Activated T-helper 17 cell treated with anti-CD3 and anti-CD28 coated beads, Interleukin-2, amount 50 U/mL, for 72 hours (primary cell): ENCODE data around the gene C6orf132. TPM values are rescaled to one million over a fixed set of nuclear protein-coding genes. Genes with fewer than 3 reads are reported as not detected.

Experiments used
- ATAC-seq: fragments of 150-1000 bp; cut with Tn5 transposase; replicated peaks from 2 replicates; pipeline ENCODE4 v1.10.0; 2021; ENCODE audit warnings: mild to moderate bottlenecking, moderate library complexity
- H3K27ac Mint-ChIP-seq: one replicate; pipeline ENCODE4 v1.8.0; 2022; ENCODE audit warnings: mixed read lengths
- H3K27me3 Mint-ChIP-seq: one replicate; pipeline ENCODE4 v1.8.0; 2022; ENCODE audit warnings: mixed read lengths
- H3K36me3 Mint-ChIP-seq: one replicate; pipeline ENCODE4 v1.8.0; 2022; ENCODE audit warnings: low read depth, mild to moderate bottlenecking, mixed read lengths
- H3K4me1 Mint-ChIP-seq: one replicate; pipeline ENCODE4 v1.8.0; 2022; ENCODE audit warnings: mixed read lengths
- H3K4me3 Mint-ChIP-seq: one replicate; pipeline ENCODE4 v1.8.0; 2022; ENCODE audit warnings: mild to moderate bottlenecking, mixed read lengths
- H3K9me3 Mint-ChIP-seq: one replicate; pipeline ENCODE4 v1.8.0; 2022; ENCODE audit warnings: mixed read lengths
- total RNA-seq, 2 donors: library from RNA; stranded (reverse); gene quantifications; one replicate each; pipeline ENCODE4 v1.2.3, GENCODE V29; 2022

C6orf132 gene, protein sequence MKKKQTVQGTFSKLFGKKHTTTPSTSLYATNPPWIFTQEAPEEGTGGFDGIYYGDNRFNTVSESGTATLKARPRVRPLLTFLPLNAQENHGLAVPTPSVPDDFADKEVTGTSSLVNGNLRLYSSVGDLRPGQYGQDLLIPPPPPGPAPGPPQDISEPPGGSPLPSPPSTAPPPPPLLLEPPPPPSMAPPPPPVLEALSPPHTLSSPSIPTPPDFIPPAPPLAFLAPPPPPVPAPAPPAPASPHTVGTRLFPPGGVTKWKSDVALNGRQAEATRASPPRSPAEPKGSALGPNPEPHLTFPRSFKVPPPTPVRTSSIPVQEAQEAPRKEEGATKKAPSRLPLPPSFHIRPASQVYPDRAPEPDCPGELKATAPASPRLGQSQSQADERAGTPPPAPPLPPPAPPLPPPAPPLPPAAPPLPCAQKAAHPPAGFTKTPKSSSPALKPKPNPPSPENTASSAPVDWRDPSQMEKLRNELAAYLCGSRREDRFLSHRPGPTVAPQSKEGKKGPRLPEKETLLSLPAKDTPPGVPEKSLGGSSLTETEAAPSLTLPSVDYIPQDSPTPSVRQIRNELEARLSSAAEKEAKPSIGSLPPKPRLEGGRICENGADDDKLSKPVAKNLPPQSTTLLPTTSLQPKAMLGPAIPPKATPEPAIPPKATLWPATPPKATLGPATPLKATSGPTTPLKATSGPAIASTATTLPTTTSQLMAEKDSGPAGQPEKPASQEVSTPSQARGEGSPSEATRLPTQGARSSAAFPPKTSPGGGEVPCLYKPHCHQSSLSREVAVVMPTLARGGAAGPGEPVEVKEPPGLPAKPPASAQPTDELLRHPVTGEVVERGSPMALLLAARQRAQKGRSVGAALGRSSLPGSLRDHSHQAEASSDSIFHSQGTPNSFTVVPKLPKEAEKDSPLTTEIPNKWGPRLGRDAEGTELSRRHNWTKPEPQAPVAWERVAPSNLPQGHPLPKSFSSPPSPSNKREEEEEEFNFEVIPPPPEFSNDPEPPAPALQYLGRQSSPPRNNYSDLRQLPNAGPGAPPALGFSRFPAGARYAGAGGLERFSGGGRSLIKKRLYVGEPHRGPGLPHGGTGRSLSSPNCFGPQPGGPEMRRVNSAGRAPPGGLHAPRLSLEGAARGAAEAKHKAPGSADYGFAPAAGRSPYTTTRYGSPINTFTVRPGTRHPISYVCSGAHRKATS
- under 1 TPM; 0.22 to 0.29 TPM for total RNA-seq

DNA sequence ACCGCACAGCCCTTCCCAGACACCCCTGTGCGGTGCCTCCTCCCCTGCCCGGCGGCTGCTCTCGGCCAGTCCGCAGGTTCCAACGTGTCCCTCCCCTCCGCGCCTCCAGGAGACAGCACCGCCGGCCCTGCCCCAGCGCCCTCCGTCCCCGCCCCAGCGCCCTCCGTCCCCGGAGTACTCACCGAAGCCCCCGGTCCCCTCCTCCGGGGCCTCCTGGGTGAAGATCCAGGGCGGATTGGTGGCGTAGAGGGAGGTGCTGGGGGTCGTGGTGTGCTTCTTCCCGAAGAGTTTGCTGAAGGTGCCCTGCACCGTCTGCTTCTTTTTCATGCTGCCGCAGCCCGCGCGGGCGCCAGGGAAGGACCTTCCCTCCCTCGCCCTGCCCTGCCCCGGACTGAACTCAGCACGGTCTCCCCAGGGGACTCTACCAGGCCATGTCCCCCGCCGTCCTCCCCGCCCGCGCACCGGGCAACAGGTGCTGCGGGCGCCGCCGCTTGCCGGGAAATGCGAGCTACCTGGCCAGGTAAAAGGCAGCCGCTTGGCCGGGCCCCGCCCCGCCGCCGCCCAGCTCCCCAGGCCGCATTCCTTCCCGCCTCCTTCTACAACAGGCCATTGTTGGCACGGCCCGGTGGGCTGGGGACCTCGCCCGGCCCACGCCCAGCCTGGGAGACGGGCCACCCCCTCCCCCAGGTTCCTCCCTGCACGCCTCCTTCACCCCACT, at the start of gene C6orf132:
Gene C6orf132 (minus strand): TSS at position 503 of the 718 bp plus-strand sequence. CDS start 176 bp downstream, at position 327.
- ATAC-seq: no peak
- peak within 1 kb of the TSS; percentile 24 for H3K4me3 Mint-ChIP-seq
- H3K27ac Mint-ChIP-seq: no peak within 1 kb of the TSS
- H3K36me3 Mint-ChIP-seq: no peaks in the 10 kb centered on the region
- peaks cover 4% of the 10 kb centered on the region for H3K4me1 Mint-ChIP-seq
- H3K27me3 Mint-ChIP-seq: peaks cover 20% of the 10 kb centered on the region
- no peaks in the 10 kb centered on the region for H3K9me3 Mint-ChIP-seq

DNA sequence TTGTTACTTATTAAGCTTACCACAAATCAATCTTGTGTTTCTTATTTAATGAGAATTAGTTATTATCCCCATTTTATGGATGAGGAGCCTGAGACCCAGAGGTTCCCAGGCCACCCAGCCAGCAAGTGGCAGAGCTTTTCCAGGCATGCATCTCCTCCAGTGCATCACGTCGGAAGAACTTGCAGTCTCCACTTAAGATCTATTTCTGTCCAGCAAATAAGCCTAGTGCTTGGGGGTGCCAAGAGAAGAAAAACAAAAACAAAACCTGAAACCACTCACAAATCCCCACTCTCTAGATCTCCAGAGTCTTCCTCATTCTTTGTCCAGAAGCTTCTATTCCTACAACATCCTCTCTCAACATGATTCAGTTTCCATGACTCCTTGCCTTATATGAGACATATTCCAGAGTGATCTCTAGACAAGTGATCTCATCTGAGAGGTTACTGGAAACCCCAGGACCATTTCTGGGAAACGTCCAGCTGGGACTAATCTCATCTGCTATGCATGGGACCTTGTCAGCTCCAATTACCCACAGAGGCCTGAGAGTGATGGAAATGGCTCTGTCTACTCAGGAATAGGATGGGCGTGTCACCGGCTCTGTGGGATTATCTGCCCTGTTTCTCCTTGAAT, 48.2 kb upstream of the C6orf132 start:
- Mint-ChIP-seq H3K4me3 (no peak overlapping the region), H3K27ac (no peak overlapping the region), H3K4me1 (no peaks in the 10 kb centered on the region), H3K9me3 (no peaks in the 10 kb centered on the region), H3K27me3 (no peaks in the 10 kb centered on the region), H3K36me3 (no peaks in the 10 kb centered on the region)
- peak; percentile 7 for ATAC-seq

DNA sequence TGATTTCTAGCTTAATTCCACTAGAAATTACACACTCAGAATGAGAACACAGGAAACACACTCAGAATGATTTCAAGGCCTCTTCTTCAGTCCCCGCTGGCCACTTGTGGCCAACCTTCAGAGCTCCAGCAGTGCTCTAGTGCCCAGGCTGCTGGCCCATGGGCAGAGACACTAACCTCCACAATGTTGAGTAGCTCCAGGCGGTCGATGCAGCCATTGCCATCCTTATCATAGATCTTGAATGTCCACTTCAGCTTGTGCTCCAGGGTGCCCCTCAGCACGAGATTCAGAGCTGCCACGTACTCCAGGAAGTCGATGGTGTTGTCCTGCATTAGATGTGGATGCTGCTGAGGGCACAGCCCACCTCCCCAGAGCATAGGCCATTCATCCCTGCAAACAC, 46.0 kb upstream of the C6orf132 start:
- H3K9me3 Mint-ChIP-seq: no peaks in the 10 kb centered on the region
- no peaks in the 10 kb centered on the region for H3K36me3 Mint-ChIP-seq
- no peak overlapping the region for H3K27ac Mint-ChIP-seq
- ATAC-seq: no peak
- no peak overlapping the region for H3K4me3 Mint-ChIP-seq
- no peaks in the 10 kb centered on the region for H3K4me1 Mint-ChIP-seq
- no peaks in the 10 kb centered on the region for H3K27me3 Mint-ChIP-seq

DNA sequence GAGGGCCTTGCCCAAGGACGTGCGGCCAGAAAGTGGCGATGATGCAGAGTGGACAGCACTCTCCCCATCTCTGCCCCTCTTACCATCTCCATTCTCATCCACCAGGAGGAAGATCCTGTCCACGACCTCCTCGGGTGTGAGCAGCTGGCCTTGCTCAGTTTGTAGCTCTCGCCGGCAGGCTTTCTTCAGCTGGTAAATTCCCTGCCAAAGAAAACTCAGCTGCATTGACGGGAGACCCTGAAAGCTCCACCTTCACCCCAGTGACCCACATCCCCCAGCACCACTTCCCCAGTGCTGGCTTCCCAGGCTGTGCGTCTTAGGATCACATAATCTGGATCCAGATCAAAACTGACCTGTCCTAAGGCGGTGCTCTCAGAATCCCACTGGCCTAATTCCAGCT, 43.2 kb upstream of the C6orf132 start:
- ATAC-seq: no peak
- Mint-ChIP-seq H3K27me3 (no peaks in the 10 kb centered on the region), H3K9me3 (no peaks in the 10 kb centered on the region), H3K4me3 (no peak overlapping the region), H3K4me1 (no peaks in the 10 kb centered on the region), H3K27ac (no peak overlapping the region), H3K36me3 (no peaks in the 10 kb centered on the region)

DNA sequence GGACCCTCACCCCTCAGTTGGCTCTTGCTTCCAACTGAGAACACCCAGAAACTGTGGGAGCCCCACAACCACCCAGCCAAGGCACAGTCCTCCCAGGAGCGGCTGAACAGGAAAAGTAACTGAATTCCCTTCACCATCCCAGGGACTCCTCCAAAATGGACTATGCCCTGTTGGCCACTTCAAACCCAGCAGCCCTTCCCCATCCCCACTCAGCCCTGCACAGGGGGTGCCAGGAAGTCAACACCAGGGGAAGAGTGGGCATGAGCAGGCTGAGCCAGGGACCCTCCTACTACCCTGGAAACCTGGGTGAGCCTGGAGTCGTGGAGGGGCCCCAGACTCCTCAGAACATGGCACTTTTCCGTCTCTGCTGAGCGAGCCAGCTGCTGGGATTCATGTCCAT, 42.1 kb upstream of the C6orf132 start:
- Mint-ChIP-seq H3K4me1 (peaks cover 5% of the 10 kb centered on the region), H3K27me3 (peaks cover 5% of the 10 kb centered on the region), H3K36me3 (no peaks in the 10 kb centered on the region), H3K4me3 (no peak overlapping the region), H3K9me3 (no peaks in the 10 kb centered on the region), H3K27ac (no peak overlapping the region)
- ATAC-seq: no peak

DNA sequence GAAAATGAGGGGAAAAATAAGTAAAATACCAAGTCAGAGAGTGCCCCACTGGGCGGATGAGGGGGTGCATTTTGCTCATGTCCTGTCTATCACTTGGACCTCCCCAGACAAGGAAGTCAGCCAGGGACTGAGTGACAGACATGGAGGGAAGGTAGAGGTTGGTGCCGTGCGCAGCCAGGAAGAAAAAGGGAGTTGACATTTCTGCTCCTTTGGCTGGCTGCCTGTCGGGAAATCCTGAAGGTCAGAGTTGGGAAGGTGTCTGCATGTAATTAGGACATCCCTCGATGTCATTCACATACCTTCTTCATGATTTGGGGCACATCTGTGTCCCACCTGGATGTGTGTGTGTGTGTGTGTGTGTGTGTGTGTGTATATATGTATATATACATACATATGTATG, 39.7 kb upstream of the C6orf132 start:
- H3K4me3 Mint-ChIP-seq: no peak overlapping the region

DNA sequence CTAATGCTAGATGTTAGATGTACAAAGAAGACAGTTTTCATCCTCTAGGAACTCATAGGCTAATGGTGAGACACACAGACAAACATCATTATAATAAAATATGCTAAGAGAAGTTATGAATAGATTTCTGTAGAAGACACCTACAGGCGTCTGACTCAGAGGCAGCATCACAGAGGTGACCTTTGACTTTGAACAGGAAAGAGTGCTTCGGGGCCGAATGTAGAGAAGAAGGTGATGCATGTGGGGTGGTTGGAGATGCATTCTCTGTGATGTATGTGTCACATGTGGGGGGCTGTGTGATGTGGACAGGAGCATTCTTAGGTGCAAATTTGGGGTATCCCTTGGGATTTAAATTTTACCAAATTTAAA, 37.5 kb upstream of the C6orf132 start:
- H3K4me1 Mint-ChIP-seq: peaks cover 5% of the 10 kb centered on the region
- peak; percentile 78 for ATAC-seq
- no peak overlapping the region for H3K4me3 Mint-ChIP-seq
- H3K9me3 Mint-ChIP-seq: no peaks in the 10 kb centered on the region
- H3K36me3 Mint-ChIP-seq: no peaks in the 10 kb centered on the region
- H3K27ac Mint-ChIP-seq: no peak overlapping the region
- peaks cover 5% of the 10 kb centered on the region for H3K27me3 Mint-ChIP-seq

More for the DNA sequence above, 39.7 kb upstream of the C6orf132 start:
- no peak for ATAC-seq
- peaks cover 5% of the 10 kb centered on the region for H3K4me1 Mint-ChIP-seq
- no peaks in the 10 kb centered on the region for H3K36me3 Mint-ChIP-seq
- H3K27ac Mint-ChIP-seq: no peak overlapping the region
- H3K27me3 Mint-ChIP-seq: peaks cover 5% of the 10 kb centered on the region
- H3K9me3 Mint-ChIP-seq: no peaks in the 10 kb centered on the region

DNA sequence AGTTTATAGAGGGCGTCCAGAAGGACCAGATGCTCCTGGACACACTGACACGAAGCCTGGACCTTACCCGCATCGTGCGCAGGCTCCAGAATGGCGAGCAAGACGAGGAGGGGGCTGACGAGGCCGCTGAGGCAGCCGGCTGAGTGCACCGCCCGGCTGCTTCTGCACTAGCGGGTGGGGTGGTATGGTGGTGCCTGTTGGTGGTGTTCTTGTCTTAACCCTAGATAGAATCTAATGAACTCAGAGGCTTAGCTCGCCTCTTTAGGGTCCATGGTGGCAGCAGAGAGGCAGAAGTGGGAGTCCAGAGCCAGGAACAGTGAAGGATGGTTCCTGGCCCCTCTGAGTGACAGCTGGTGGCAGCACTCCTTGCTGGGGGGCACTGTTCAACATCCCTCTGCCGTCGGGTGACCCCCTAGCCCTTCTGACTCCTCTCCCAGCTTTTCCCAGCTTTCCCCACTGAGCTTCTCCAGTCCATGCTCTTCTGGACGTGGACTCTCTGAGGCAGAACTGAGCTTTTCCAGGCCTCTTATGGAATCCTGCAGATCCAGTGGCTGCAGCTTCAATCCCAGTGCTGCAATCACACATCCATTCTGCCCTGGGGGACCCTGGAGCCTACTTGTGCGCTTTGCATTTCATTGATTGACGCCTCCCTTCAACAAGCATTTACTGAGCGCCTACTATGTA, 37.0 kb upstream of the C6orf132 start:
- H3K27me3 Mint-ChIP-seq: peaks cover 5% of the 10 kb centered on the region
- peaks cover 5% of the 10 kb centered on the region for H3K4me1 Mint-ChIP-seq
- no peak overlapping the region for H3K4me3 Mint-ChIP-seq
- no peaks in the 10 kb centered on the region for H3K36me3 Mint-ChIP-seq
- H3K27ac Mint-ChIP-seq: no peak overlapping the region
- H3K9me3 Mint-ChIP-seq: no peaks in the 10 kb centered on the region
- ATAC-seq: no peak

DNA sequence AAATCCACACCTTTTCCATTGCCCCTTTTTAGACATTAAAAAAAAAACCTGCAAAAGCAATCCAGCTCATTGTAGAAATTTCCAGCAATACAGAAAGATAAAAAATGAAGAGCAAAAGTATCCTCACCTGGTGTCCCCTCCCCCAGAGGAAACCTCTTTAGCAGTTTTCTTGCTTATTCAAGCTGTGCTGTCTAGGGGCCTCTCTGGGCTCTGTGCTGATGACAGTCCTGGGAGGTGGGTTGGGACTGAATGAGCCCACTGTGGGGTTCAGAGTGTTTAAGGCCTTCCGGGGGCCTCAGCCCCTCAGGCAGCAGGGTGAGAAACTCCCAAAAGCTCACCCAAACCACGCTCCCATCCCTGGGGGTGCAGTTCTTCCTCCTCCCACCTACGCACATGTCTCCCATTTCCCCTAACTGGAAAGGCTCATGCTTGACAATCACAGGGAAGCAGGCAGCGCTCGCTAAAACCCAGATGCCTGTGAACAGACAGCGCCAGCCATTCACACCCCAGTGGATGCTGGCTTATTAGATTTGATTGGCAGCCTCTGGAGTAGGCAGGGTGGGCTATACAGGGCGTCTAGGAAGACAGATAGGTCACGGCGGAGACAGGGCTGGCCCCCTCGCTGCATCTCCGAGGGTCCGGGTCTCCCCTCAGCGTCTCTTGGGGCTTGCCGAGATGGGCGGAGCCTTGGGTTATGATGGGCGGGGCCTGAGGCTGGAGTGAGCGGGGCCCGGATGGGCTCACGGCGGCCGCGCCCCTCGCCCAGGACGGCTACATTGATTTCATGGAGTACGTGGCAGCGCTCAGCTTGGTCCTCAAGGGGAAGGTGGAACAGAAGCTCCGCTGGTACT, 35.3 kb upstream of the C6orf132 start:
- Mint-ChIP-seq H3K27me3 (peaks cover 5% of the 10 kb centered on the region), H3K9me3 (no peaks in the 10 kb centered on the region), H3K27ac (no peak overlapping the region), H3K4me3 (no peak overlapping the region), H3K36me3 (no peaks in the 10 kb centered on the region), H3K4me1 (peaks cover 5% of the 10 kb centered on the region)
- ATAC-seq: peak; percentile 45

DNA sequence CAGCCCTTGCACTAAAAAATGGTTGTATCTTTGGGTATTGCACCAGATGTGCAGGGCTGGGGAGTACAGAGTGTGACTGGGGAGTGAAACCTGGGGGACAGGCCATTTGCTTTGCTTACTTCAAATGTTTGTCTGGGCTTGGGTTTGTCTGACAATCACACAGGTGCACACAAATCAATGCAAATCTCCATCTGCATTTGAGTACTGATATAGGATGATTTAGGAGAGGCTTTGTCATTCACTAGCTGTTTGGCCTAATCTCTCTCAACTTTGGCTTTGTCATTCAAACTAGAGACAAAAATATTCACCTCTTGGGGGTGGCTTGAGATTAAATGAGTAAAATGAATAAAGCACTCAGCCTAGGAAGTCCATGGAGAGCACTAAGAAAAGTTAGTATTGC, 34.6 kb upstream of the C6orf132 start:
- H3K4me3 Mint-ChIP-seq: no peak overlapping the region
- no peaks in the 10 kb centered on the region for H3K9me3 Mint-ChIP-seq
- peaks cover 5% of the 10 kb centered on the region for H3K4me1 Mint-ChIP-seq
- no peaks in the 10 kb centered on the region for H3K36me3 Mint-ChIP-seq
- H3K27ac Mint-ChIP-seq: no peak overlapping the region
- ATAC-seq: no peak
- H3K27me3 Mint-ChIP-seq: peaks cover 5% of the 10 kb centered on the region

DNA sequence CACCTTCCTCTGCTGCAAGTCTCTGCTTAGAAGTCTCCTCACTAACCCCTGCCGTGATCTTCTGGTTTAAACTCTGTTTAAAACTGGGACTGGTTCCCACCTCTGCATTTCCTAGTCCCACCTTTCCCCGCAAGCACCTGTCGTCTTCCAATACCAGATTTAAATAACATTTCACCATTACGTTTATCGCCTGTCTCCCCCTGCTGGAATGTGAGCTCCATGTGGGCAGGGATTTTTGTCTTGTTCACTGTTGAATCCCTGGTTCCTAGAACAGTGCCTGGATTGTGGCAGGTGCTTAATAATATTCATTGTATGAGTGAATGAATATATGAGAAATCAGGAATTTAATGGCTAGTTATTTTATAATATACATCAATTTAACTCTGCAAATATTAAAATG, 33.4 kb upstream of the C6orf132 start:
- Mint-ChIP-seq H3K27ac (no peak overlapping the region), H3K4me1 (peaks cover 5% of the 10 kb centered on the region), H3K27me3 (peaks cover 5% of the 10 kb centered on the region), H3K4me3 (no peak overlapping the region), H3K9me3 (no peaks in the 10 kb centered on the region), H3K36me3 (no peaks in the 10 kb centered on the region)
- ATAC-seq: no peak

DNA sequence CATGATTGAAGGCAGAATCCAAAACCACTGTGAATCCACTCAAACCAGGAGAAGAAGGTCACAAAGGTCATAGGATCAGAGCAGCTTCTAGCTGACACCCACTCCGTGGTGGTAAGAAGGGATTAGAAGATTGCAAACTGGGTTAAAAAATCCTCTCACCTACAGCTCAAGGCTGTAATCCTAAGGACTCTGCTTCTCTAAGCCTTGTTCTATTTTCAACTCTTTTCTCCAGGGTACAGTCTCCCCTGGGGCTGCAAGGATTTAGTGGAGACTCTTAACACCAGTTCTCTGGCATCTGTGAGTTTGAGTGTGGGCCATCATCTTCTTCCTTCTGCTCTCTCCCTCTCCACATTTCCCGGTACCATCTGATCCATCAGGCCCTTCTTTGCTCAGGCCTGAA, 30.7 kb upstream of the C6orf132 start, which contains the start of gene GUCA1A:
Gene GUCA1A (plus strand): TSS at position 264 of the 400 bp plus-strand sequence. CDS start 250 bp downstream, outside the sequence.
- no peaks in the 10 kb centered on the region for H3K4me1 Mint-ChIP-seq
- no peaks in the 10 kb centered on the region for H3K36me3 Mint-ChIP-seq
- H3K27me3 Mint-ChIP-seq: no peaks in the 10 kb centered on the region
- no peak within 1 kb of the TSS for H3K27ac Mint-ChIP-seq
- ATAC-seq: no peak
- H3K4me3 Mint-ChIP-seq: no peak within 1 kb of the TSS
- no peaks in the 10 kb centered on the region for H3K9me3 Mint-ChIP-seq
